HL-60/S4 treated with phorbol 12-myristate 13-acetate at 8.2 ng/mL for 4 days and 3 days (cell line): ENCODE data around the gene NEAT1.

Experiments used
- in situ Hi-C: fragments of 300-500 bp; cut with MboI; formaldehyde crosslinking; loops from 2 replicates; pipeline ENCODE4 v1.15.0; 2022; ENCODE audit warnings: low sequenced_read_pairs

Gene NEAT1

DNA sequence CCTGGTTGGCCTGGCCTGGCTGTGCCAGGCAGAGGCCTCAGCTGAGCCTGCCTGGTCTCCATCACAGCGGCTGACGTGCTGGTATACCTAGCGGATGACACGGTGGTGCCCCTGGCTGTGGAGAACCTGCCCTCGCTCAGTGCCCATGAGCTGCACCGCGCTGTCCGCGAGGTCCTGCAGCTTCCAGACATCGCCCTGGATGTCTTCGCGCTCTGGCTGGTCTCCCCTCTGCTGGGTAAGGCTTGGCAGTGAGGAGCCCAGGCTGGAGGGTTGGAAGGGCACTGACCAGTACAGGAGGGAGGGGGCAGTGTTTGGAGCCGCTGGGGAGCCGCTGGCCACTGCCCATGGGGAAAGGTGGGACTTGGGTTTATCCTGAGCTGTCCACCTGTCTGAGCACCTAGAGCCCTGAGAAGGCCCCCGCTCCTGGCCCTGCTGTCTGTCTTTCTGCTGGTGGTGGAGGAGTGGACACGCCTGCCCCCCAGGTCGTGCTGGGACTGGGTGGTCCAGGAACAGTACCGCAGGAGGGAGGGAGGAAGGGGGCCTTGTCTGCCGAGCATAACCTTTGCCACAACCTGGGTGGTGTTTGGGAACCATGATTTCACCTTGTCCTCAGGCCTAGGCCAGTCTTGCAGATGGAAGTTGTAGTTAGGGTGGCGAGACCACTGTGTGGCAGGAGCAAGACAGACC is 33.2 kb upstream of the NEAT1 start:
- in situ Hi-C loops = no loop called here

DNA sequence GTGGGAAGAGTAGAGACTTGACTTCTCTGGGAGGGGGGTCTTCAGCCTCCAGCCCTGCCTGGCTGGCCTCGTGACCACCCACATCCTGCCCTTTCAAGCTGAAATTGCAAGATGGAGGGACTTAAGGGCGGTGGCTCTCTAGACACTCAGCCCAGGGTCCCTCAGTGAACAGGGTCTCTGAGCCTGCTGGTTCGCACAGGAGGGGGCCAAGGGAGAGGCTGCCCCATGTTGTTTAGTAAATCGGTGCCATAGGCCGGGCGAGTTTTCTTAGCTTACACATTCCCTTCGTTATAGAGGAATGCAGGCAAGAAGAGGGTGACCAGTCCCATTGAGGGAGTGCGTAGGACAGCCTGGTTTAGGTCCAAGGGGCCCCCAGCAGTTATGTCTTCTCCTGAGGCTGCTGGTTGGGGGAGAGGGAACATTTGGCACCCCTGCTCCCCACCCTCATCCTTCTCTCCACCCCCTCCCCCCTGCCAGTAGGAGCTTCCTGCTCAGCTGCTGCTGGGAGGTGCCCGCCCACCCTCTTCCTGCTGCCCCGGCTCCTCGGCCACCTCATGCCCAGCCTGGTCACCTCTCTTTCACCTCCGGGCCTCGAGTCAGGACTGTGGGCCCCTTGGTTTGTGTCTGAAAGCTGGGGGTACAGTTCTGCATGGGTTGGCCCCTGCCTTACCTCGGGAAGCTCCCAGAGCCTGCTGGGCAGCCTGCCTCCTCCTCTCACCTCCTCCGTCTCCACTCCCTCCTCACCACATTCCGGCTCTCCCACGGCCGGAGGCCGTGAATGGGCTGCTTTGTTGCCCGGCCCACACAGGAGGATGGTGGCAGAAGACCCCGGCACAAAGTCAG is 32.3 kb upstream of the NEAT1 start:
- in situ Hi-C loops = no loop called here

DNA sequence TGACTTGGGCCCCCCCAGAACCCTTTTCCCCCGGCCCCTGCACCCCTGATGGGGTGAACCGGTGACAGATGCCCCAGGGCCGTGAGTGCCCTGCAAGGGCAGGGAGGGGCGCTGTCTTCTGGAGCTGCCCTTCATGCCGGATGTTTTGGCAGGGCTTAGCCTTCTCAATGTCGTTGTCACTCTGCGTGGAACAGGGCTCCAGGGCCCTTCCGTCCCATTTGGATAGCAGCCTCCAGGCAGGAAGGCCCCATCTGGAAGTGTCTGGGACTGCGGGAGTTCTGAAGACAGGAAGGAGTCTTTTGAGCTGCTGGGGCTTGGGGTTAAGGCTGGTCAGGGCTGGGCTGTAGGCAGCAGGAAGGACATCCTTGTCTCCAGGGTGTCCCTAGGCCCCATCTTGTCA is 31.6 kb upstream of the NEAT1 start:
- in situ Hi-C loops = no loop called here

DNA sequence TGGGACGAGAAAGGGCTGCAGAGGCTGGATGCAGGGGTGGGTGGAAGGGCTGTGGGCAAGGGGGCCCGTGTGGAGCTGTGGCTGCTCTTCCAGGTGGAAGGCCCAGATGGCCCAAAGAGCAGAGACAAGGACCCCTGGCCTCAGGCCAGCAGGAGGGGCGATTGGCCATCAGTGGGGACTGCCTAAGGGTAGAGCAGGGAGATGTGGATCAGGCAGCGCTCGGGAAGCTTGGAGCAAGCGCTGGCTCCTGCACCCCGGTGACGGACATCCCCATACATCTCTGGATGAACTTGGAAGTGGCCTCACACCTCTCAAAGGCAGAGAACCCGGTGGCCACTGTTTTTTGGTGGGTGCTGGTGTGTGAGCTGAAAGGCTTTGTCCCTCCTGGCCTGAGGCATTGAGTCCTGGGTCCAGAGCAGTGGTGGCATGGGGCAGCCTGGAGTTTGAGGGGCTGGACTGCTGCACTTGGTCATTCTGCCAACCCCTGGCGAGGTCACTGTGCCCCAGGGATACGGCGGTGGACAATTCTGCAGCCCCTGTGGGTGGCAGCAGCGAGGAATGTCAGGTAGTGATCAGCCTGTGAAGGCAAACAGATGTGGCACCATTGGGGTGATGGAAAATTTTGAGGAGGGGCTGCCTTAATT is 30.3 kb upstream of the NEAT1 start:
- in situ Hi-C loops = no loop called here

DNA sequence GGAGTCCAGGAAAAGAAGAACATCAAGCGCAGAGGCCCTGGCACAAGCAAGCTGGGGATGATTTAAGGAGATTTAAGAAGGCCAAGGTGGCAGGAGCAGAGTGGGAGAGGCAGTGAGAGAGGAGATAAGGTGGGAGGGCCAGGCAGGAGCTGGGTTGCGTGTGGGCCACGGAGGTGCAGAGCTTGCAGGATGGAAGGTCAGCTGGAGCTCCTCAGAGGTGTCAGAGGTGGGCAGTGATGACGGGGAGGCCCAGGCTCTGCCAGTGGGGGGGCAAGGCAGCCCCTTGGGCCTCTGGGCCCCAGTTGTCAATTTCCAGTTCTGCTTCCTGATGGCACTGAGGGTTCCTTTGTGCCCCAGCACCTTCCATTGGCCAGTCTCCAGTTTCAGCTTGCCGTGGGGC is 29.7 kb upstream of the NEAT1 start:
- in situ Hi-C loops = no loop called here

DNA sequence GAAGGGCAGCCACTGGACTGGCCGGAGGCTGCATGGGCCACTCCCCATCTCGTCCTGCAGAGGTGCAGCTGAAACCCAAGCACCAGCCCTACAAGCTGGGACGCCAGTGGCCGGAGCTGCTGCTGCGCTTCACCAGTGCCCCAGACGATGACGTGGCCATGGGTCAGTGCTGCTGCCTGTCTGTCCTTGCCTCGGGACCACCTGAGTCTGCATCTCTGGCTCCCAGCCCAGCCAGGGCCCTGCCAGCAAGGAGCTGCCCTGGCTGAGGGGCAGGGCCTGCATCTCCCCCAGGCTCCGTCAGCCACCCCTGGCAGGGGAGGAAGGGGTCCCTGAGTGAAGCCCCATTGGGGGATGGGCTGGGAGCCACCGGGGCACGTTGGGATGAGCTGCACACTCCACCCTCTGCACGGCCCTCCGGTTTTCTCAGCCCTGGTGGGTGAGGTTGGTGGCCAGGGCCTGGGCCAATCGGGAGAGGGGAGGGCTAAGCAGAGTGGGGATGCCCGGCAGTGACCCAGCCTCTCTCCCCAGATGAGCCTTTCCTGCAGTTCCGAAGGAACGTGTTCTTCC is 29.0 kb upstream of the NEAT1 start:
- in situ Hi-C loops = no loop called here

DNA sequence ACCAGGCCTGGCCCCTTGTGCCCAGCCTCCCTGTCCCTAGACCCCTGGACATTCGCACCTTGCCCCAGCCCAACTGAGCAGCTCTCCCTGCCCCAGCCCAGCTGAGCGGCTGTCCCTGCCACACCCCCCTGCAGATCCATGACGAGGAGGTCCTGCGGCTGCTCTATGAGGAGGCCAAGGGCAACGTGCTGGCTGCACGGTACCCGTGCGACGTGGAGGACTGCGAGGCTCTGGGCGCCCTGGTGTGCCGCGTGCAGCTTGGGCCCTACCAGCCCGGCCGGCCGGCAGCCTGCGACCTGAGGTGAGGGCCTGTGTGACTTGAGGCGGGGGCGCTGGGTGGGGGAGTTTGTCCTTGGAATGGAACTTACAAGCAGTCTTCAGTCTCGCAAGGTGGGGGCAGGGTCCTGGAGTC is 28.5 kb upstream of the NEAT1 start:
- in situ Hi-C loops = no loop called here

DNA sequence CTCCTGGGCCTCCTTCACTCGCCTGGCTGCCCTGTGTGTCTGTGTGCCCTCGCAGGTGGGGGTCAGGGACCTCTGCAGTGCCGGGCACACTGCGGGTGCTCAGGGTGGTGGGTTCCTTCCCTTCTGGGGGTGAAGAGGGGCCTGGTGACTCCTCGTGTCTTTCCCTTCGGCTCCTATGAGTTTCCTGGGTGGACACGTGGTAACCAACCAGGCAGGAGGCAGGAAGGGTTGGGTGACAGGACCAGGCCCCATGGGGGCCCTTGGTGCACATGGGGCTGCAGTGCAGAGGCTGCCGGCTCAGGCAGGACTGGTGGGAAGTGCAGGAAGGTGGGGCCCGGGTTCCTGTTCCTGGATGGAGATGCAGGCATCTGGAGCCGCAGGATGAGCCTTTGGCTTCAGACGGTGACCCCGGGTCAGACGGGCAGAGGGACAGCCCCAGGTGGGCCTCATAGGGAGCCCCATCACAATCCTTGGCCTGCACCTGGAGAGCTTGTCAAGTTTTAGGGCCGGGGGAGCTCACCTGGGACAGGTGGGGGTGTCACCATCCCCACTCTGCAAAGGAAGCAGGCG is 26.6 kb upstream of the NEAT1 start:
- in situ Hi-C loops = no loop called here

DNA sequence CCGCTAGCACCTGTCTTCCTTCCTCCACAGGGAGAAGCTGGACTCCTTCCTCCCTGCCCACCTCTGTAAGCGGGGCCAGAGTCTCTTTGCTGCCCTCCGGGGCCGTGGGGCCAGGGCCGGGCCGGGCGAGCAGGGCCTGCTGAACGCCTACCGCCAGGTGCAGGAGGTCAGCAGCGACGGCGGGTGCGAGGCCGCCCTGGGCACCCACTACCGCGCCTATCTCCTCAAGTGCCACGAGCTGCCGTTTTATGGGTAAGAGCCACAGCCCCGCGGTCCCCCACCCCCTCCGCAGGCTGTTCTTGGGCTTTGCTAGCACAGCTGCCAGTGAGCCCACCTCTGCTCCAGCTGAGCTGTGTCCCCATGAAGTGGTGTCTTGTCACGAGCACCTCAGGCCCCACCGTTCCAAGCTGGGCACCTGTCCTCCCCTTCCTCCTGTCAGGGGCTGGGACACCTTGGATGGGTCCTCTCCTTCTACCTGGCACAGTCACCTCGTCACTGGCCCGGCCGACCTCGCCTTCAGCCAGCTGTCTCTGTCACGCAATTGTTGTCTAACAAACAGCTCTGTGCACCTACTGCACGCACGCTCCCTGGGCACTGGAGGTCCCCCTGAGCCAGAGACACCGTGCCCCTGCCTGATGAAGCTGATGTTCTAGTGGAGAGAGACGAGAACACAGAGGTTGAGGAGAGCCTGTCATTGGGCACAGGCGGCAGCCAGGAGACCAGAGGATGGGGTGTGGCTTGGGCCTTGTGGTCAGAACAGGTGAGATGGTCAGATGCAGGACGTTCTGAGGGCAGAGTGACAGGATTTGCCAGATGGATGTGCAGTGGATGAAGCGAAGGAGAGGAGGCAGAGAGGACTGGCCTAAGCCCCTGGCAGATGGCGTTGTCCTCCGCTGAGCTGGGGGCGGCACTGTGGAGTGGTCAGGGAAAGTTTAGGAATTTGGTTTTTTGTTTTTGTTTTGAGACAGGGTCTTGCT is 25.5 kb upstream of the NEAT1 start:
- in situ Hi-C loops = no loop called here

DNA sequence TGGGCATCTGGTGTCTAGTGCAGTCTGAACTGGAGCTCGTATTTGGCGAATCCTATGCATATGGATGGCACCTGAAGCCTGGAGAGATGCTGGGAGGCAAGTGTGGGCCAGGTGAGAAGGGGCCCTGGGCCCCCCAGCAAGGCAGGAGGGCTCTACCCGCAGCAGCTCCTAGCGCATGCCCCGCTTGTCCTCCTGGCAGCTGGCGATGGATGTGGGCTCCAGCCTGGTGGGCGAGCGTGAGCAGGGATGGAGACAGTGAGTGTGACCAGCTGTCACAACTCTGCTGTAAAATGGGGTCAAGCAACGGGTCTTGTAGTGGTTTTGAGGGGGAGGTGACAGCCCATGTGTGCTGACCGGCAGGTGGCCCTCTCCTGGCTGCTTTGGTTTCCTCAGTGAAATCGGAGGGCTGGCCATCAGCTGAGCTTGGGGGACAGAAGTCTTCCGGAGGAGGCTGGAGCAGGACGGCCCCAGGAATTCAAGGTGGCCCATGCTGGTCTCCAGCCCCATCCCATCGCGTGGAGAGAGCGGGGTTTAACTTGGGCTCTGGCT is 24.2 kb upstream of the NEAT1 start:
- in situ Hi-C loops = no loop called here

DNA sequence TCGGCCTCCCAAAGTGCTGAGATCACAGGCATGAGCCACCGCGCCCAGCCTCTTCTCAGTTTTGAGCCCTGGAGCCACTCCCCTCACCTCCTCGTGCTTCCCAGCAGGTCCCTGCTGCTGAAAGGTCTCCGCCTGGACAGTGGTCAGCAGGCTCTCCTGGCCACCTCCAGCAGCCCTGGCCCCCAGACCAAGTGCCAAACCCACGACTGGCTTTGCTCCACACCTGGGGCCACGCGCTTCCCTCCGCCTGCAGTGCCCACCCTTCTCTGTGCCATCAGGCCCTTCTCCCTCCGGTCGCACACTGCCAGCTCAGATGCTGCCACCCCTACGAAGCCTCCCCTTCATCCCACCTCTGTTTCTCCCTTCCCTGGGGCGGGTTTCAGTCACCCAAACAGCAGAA is 23.3 kb upstream of the NEAT1 start:
- in situ Hi-C loops = no loop called here

DNA sequence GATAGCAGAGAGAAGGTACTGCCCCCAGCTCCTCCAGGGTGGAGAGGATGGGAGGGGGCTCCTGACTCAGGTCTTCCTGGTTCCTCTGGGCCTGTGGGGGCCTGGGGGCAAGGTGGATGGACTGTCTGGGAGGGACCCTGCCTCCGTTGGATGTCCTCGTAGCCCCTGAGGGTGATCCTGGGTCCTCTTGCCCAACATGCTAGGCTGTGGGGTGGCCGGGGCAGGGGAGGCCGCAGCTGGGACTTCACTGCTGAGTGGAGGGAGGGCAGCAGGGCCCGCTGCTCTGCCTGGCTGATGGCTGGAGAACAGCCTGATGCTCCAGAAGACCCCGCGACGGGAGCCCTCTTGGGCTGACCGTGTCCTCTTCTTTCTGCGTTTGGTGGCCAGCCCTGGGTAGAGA is 22.8 kb upstream of the NEAT1 start:
- in situ Hi-C loops = no loop called here

DNA sequence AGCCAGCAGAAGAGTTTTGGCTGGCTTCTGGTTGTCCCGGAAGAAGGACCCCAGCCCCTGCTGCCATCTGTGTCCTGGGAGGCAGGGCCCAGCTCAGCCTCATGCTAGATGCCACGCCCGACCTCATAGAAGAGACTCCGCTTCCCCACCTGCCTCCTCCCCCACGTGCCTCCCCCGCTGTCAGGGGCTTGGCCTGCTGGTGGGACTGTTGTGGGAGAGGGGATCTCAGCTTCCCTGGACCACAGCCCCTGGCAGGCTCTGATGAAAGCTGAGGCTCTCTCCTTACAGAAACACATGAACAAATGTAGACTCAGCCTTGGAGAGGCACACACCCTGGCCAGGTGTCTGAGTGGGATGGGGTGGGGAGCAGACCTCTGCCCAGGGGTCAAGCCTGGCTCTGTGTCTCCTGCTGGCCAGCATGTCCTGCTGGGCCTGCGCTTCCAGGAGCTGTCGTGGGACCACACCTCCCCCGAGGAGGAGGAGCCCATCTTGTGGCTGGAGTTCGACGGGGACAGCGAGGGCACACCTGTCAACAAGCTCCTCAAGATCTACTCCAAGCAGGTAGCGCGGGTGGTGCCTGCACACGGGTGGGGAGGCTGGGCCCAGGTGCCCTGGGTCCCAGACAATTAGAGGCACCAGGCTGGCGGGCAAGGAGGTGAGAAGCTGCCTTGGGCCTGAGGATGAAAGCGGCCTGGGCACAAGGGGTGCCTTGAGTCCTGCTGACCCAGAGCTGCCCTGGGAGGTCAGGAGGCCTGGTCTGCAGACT is 22.1 kb upstream of the NEAT1 start:
- in situ Hi-C loops = no loop called here

DNA sequence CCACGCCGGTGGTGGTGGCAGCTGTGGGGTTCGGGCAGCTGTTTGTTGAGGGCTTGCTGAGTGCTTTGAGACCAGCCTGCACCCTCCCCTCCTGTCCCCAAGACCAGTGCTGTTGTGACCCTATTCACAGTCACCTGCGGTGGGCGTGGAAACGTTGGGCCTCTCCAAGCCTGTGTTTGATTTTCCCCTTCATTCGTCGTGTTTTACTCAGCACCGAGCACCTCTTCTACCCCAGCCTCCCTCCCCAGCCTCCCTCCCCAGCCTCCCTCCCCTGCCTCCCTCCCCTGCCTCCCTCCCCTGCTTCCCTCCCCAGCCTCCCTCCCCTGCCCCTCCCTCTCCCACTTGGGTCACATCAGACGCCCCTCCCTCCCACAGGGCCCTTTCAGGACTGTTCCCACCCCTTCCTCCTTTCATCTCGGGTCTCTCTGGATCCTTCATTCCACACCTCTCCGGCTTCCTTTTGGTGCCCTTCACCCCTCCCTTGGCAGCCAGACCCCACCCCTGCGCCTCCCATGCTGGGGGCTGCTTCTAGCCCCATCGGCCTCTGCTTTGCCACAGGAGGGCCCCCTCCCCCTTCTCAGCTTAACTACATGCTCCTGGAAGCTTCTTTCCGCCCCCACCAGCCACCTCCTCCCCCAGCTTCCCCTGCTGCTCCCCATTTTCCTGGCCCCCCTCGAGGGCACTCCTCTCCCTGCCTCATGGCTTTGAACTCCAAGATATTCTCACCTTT is 21.4 kb upstream of the NEAT1 start:
- in situ Hi-C loops = no loop called here

DNA sequence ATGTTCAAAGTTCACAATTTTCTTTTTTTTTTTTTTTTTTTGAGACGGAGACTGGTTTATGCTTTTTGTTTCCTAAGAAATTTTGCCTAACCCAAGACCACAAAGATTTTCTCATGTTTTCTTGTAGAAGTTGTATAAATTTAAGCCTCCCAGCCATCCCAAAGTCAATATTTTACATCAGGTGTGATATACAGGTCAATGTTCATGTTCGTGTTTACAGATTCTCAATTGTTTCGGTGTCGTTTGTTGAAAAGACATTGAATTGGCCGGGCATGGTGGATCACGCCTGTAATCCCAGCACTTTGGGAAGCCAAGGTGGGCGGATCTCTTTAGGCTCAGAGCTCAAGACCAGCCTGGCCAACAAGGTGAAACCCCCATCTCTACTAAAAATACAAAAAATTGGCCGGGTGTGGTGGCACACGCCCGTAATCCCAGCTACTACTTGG is 20.8 kb upstream of the NEAT1 start:
- in situ Hi-C loops = no loop called here

DNA sequence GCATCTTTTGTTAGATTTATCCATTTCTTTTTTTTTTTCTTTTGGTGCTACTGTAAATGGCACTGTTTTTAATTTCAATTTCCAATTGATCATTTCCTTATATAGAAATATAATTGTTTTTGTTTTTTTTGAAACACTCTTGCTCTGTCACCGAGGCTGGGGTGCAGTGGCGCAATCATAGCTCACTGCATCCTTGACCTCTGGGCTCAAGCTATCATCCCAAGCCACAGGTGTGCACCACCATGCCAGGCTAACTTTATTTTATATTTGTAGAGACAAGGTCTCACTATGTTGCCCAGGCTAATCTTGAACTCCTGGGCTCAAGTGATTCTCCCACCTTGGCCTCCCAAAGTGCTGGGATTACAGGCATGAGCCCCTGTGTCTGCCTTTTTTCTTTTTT is 19.8 kb upstream of the NEAT1 start:
- in situ Hi-C loops = no loop called here

DNA sequence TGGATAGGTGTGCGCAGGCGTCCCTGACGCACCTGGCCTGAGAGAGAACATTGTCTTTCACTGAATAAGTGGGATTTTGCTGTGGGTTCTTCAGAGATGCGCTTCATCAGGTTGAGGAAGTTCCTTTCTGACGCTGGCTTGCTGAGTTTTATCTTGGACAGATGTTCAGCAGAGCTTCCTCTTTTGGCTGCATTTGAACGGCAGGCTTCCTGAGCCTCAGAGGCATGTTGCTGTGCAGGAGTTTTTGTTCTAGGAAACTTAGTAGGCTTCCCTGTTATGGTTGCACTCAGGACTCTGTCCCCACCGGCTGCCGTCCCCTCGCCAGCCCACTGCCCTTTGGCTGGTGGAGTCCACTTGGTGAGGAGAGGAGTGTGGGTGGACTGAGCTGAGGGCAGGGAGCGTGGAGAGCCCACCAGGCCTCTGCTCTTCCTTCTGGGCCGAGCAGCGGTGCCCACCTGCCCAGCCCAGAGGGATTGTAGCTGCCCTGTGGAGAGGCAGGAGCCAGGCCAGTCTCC is 18.9 kb upstream of the NEAT1 start:
- in situ Hi-C loops = no loop called here

DNA sequence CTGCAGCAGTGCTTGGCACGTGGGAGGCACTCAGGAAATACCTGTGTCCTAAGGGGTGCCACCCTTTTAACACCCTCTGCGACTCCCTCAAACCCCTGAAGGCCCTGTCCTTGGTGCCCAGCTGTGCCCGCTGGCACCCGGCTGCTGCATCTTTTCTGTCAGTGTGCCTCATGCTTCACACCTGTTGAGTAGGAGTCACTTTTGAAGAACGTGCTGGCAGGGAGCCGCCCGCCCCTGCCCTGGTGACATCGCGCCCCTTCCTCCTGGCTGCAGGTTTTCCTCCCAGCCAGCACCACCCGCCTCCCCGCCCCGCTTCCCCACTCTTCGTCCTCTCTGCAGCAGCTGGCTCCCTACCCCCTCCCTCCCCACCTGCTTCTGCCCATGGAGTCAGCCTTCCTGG is 18.4 kb upstream of the NEAT1 start:
- in situ Hi-C loops = no loop called here
